Fibroblast of lung (primary cell): ENCODE measurements around the gene BMP7. TPM values are rescaled to one million over a fixed set of nuclear protein-coding genes. Genes with fewer than 3 reads are reported as not detected.

ENCODE experiments used
- DNase-seq, 2 donors: peaks; one replicate each; pipeline versions ENCODE4 v3.0.0 to v3.0.0-alpha.2; 2010; ENCODE audit warnings: low read depth in 2 of 2
- H2AFZ ChIP-seq: 2 replicates; pipeline ENCODE4 v1.5.1; 2012; ENCODE audit warnings: low read length, control low read depth, inconsistent platforms
- H3K27ac ChIP-seq: 2 replicates; pipeline ENCODE4 v1.5.1; 2011; ENCODE audit warnings: low read length, control low read depth; ENCODE audit not compliant: insufficient read depth
- H3K27me3 ChIP-seq: 2 replicates; pipeline ENCODE4 v1.5.1; 2011; ENCODE audit warnings: mild to moderate bottlenecking, low read length; ENCODE audit not compliant: control insufficient read depth, insufficient read depth
- H3K36me3 ChIP-seq: 2 replicates; pipeline ENCODE4 v1.5.1; 2011; ENCODE audit warnings: low read length; ENCODE audit not compliant: control insufficient read depth, insufficient read depth
- H3K4me1 ChIP-seq: 2 replicates; pipeline ENCODE4 v1.5.1; 2011; ENCODE audit warnings: low read length; ENCODE audit not compliant: control insufficient read depth, insufficient read depth; ENCODE audit errors: extremely low read depth
- H3K4me2 ChIP-seq: 2 replicates; pipeline ENCODE4 v1.5.1; 2011; ENCODE audit warnings: low read length, control low read depth; ENCODE audit not compliant: insufficient read depth; ENCODE audit errors: extremely low read depth
- H3K4me3 ChIP-seq, 4 experiments: fragments of 200-600 bp in 1 of 4; sonication (generic) in 1 of 4; replicated peaks in 1 of 4; 2 replicates each; pipeline ENCODE4 v1.5.1; 2011 to 2016; ENCODE audit warnings: low read length in 4 of 4, low read depth in 3 of 4, mild to moderate bottlenecking in 3 of 4, control low read depth in 2 of 4, inconsistent platforms in 1 of 4, mixed read lengths in 1 of 4; ENCODE audit not compliant: insufficient read depth in 1 of 4; ENCODE audit errors: control extremely low read depth in 1 of 4
- H3K79me2 ChIP-seq: 2 replicates; pipeline ENCODE4 v1.5.1; 2012; ENCODE audit warnings: mild to moderate bottlenecking, low read length, inconsistent platforms; ENCODE audit not compliant: control insufficient read depth, insufficient read depth
- H3K9ac ChIP-seq: 2 replicates; pipeline ENCODE4 v1.5.1; 2011; ENCODE audit warnings: mild to moderate bottlenecking, low read length, control low read depth; ENCODE audit not compliant: insufficient read depth
- H3K9me3 ChIP-seq: 2 replicates; pipeline ENCODE4 v1.5.1; 2012; ENCODE audit warnings: low read depth, low read length; ENCODE audit not compliant: control insufficient read depth, insufficient read depth
- H4K20me1 ChIP-seq: 2 replicates; pipeline ENCODE4 v1.5.1; 2011; ENCODE audit warnings: low read length; ENCODE audit not compliant: control insufficient read depth, insufficient read depth; ENCODE audit errors: extremely low read depth
- EZH2 ChIP-seq: IDR thresholded peaks from 2 replicates; pipeline ENCODE4 v1.5.1; 2012; ENCODE audit warnings: low read length, control low read depth, mild to moderate bottlenecking; ENCODE audit errors: missing control alignments
- polyA plus RNA-seq, 2 donors: library from polyadenylated mRNA; depleted of rRNA in 1 of 2; stranded (reverse) in 1 of 2; unstranded in 1 of 2; fragments of >200 nt; gene quantifications; 2 replicates each; pipeline ENCODE4 v1.2.1, GENCODE V29; 2011 to 2012; ENCODE audit warnings: missing spikeins in 1 of 2
- total RNA-seq: library from RNA; depleted of rRNA; stranded (reverse); fragments of >200 nt; gene quantifications from 2 replicates; pipeline ENCODE4 v1.2.1, GENCODE V29; 2014
- TF ChIP-seq, protein P1 (sequence below), 2 donors: IDR thresholded peaks in 1 of 2; conservative IDR thresholded peaks in 1 of 2; 1 replicate in 1 of 2; 2 replicates in 1 of 2; pipeline ENCODE4 v1.5.1; 2011 to 2012; ENCODE audit warnings: low read length in 2 of 2, control low read depth in 1 of 2, inconsistent platforms in 1 of 2, low read depth in 1 of 2, mild to moderate bottlenecking in 1 of 2

Gene BMP7
- total and polyA plus RNA-seq, 2 donors (not counting 1 experiment from before 2014, with no cell fraction given), result not detected

- H3K4me2 ChIP-seq, result no peak overlapping the region
- no peak overlapping the region for H3K9ac ChIP-seq
- peak in 1 of 2 donors; percentile 39 for DNase-seq
- no peaks in the 10 kb centered on the region for H3K27me3 ChIP-seq
- no peaks in the 10 kb centered on the region for H3K9me3 ChIP-seq
- no peak overlapping the region for H2AFZ ChIP-seq
- TF ChIP-seq, protein P1, sequence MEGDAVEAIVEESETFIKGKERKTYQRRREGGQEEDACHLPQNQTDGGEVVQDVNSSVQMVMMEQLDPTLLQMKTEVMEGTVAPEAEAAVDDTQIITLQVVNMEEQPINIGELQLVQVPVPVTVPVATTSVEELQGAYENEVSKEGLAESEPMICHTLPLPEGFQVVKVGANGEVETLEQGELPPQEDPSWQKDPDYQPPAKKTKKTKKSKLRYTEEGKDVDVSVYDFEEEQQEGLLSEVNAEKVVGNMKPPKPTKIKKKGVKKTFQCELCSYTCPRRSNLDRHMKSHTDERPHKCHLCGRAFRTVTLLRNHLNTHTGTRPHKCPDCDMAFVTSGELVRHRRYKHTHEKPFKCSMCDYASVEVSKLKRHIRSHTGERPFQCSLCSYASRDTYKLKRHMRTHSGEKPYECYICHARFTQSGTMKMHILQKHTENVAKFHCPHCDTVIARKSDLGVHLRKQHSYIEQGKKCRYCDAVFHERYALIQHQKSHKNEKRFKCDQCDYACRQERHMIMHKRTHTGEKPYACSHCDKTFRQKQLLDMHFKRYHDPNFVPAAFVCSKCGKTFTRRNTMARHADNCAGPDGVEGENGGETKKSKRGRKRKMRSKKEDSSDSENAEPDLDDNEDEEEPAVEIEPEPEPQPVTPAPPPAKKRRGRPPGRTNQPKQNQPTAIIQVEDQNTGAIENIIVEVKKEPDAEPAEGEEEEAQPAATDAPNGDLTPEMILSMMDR (conservative IDR thresholded peaks at IDR 0.05 in 1 of 2, IDR thresholded peaks at IDR 0.05 in 1 of 2; ENCODE audit: low read depth in 1 of 2, low read length in 2 of 2), result no peak
- no peak for TF ChIP-seq EZH2
- no peaks in the 10 kb centered on the region for H3K79me2 ChIP-seq
- H4K20me1 ChIP-seq, result no peaks in the 10 kb centered on the region
- H3K4me1 ChIP-seq, result no peaks in the 10 kb centered on the region
- H3K4me3 ChIP-seq, result no peak overlapping the region
- no peak overlapping the region for H3K27ac ChIP-seq
- no peaks in the 10 kb centered on the region for H3K36me3 ChIP-seq
Measured at GRCh38 chr20:57198132-57199072, 68.0 kb downstream of the BMP7 start.

DNA sequence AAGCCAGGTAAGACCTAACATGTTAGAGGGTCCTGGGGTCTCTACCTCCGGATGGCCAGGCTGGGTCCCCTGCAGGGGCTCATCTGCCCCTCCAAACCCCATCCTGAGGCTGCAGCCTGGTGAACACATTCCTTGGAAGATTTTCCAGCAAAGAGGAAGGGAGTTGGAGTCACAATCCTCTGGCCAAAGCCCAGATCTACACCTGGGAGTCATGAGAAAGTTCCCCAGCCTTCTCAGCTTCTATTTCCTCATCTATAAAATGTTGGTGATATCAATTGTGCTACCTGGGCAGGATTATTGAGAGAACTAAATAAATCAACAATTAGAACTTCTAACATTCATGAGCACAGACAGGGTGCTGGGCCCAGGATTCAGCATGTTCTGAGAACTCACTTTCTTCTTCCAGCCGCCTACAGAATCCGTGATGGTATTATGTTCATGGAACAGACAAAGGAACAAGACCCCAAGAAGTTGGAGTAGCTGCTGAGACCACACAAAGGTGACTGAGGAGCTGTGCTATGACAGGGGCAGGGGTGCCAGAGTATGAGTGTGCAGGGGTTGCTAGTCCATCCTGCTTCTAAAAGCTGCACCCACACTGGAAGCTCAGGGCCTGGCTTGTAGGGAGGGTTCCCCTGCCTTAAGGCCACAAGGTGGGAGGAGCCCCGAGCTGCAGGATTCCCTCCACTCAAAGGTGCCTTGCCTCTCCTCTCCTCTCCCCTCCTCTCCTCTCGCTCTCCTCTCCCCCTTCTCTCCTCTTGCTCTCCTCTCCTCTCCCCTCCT is 68.9 kb downstream of the BMP7 start:
- Histone ChIP-seq H4K20me1 (no peaks in the 10 kb centered on the region), H2AFZ (no peak overlapping the region), H3K4me3 (no peak overlapping the region), H3K4me2 (no peak overlapping the region), H3K79me2 (no peaks in the 10 kb centered on the region), H3K9me3 (no peaks in the 10 kb centered on the region), H3K27me3 (no peaks in the 10 kb centered on the region), H3K36me3 (no peaks in the 10 kb centered on the region), H3K4me1 (no peaks in the 10 kb centered on the region), H3K9ac (no peak overlapping the region), H3K27ac (no peak overlapping the region)
- no peak for TF ChIP-seq EZH2
- TF ChIP-seq, protein P1 (conservative IDR thresholded peaks at IDR 0.05 in 1 of 2, IDR thresholded peaks at IDR 0.05 in 1 of 2; ENCODE audit: low read depth in 1 of 2, low read length in 2 of 2), result no peak
- no peak for DNase-seq

- H3K4me2 ChIP-seq, result no peak overlapping the region
- no peak overlapping the region for H2AFZ ChIP-seq
- peak in 1 of 2 donors; percentile 77 for DNase-seq
Measured at GRCh38 chr20:57195469-57196100, 70.9 kb downstream of the BMP7 start.

More at GRCh38 chr20:57195469-57196100, 70.9 kb downstream of the BMP7 start:
- no peaks in the 10 kb centered on the region for H3K9me3 ChIP-seq
- no peak overlapping the region for H3K27ac ChIP-seq
- H3K4me1 ChIP-seq, result no peaks in the 10 kb centered on the region
- H3K27me3 ChIP-seq, result no peaks in the 10 kb centered on the region
- no peaks in the 10 kb centered on the region for H3K36me3 ChIP-seq
- H3K9ac ChIP-seq, result no peak overlapping the region
- TF ChIP-seq, protein P1 (conservative IDR thresholded peaks at IDR 0.05 in 1 of 2, IDR thresholded peaks at IDR 0.05 in 1 of 2; ENCODE audit: low read depth in 1 of 2, low read length in 2 of 2), result no peak
- TF ChIP-seq EZH2, result no peak
- H3K79me2 ChIP-seq, result no peaks in the 10 kb centered on the region
- no peak overlapping the region for H3K4me3 ChIP-seq
- H4K20me1 ChIP-seq, result no peaks in the 10 kb centered on the region
